ENCODE results near the gene TRIM8.

The TRIM8 gene

DNA sequence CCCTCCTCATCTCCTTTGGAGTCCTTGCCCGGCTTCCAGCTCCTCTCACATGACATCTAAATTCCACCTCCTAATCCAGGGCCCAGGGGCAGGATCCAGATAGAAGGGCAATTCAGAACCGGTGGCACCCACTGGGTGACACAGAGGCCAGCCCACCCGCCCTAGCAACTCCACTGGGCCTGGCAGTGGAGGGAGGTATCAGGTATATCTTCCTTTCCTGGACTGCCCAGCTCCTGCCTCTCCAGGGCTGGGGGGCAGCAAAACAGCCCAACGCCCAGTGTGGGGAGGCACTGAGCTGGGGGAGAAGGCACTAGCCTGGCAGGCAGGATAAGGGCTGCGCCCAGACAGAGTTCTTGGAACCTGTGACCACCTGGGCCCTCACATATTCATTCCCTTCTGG lies 10.4 kb upstream of the TRIM8 start:
- DNase-seq, result no peak

DNA sequence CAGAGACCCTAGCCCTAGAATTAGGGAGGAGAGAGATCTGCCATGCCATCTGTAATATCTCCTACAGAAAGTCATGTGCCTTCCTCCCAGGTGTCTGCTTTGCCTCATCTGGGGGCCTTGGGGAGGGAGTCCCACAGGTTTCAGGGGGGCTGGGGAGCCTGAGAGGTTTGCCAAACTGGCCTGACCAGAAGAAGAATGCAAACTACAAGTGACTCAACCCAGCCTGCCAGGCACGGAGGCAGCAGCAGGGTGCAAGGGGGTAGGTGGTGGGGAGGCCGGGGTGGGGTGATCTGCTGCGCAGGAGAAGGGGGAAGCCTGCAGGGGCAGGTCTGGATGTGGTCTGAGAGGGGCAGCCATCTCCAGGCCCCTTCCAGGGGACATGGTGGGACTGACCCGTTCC lies 9.6 kb upstream of the TRIM8 start:
- no peak for DNase-seq

DNA sequence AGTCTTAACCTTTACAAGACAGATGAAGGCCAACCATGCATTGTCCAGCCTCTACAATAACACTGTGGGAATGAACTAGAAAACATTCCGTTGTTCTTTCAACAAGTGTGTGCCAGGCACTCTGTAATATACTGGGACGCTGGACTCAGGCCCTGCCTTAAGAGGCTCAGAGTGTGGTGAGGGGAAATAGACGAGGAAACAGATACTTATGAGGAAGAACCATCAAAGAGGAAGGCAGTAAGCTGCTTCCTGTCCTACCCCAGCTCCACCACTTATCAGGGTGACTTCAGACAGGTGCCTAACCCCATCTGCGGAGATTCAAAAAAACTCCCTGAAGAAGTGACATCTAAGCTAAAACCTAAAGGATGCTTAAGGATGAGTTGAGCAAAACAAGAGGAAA lies 8.9 kb upstream of the TRIM8 start:
- no peak for DNase-seq

DNA sequence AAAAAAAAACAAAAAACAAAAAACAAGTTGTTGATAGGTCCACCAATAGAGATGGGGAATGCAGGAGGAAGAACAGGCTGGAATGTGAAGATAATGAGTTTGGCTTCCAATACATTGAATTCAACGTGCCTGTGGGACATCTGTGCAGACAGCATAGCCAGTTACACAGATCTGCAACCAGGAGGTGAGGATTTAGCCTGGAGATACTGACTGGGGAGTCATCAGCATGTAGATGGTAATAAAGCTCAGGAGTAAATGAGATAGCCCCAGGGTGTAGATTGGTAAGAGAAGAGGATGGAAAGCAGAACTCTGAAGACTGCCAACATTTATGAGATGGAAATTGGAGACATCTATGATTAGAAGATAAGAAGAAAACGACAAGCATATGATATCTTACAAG lies 4.7 kb upstream of the TRIM8 start:
- DNase-seq, result no peak

DNA sequence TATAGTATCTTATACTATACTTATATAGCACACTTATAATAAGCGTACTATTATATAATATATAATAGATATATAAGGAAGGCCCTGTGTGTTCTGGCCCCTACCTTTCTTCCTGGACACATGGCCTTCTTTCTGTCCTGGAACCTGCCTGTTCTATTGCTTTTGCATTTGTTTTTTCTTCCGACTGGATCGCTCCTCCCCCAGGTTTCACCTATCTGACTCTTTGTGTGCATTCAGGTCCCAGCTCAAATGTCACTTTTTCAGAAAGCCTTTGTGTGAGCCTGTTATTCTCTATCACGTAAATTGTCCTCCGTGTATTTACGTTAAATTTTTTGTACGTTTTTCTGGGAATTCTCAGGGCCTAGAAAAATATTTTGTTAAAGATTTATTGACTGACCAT lies 2.9 kb upstream of the TRIM8 start:
- no peak for DNase-seq

DNA sequence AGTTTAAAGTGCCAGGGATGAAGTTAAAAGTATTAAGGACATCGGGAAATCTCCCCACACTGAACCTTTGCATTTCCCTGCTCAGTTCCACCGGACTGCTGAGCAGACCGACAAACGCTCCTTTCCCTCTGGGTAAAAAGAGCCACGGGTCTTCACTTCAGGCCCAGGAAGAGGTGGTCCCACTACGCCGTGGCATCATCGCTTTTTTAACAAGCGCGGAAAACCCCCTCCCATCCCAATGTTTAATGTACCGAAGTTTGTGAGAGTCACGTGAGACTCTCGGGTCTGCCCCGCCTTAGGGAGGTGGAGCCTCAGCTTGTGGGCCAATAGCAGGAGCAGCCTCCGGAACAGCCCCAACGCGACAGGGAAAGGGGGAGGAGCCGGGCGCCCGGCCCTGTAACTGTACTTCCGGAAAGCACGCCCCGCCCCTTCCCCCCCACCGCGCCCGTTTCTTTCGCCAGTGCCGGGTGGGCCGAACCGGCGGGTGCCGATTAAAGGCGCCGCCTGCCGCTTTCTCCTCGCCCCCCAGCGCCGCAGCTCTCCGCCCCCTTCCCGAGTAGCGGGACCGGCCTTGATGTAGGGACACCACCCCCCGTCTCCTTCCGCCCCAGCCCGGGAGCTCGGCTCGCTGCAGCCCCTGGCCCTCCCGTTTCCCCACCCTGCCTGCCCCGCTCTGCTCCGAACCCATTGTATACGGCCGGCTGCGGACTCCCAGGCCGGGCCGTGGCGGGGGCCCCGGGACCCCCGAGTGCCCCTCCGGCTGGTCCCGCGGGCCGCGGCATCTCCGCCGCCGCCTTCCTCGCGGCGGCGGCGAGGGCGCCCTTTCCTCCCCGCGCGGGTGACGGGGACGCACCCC lies 2.2 kb upstream of the TRIM8 start:
- DNase-seq, result peak; percentile 92 to 96 (median 94)

DNA sequence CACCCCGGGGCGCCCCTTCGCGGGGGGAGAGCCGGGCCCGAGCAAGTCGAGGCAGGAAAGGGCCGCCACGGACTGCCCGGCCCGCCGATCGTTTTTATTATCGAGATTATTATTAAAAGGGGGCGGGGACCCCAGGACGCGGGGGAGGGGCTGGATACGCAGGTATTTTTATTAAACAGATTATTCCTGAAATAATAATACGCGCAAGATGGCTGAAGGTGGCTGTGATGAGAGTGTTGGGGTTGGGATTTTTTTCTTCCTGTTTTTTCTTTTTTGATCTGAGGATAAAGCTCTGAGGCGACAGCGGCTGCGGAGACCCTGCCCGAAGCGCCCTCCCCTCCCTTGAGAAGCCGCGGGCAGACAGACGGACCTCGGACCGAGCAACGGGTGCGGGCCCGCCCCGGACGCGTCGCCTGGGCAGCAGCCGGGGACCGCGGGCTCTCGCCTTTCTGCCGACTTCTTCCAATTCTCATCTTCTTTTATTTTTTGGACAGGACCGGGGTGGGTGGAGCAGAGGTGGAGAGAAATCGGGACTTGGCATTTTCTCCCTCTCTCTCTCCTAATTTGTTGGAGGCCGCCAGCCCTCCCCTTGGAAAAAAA lies 1.4 kb upstream of the TRIM8 start:
- DNase-seq, result peak in 1 of 4 experiments; percentile 51

DNA sequence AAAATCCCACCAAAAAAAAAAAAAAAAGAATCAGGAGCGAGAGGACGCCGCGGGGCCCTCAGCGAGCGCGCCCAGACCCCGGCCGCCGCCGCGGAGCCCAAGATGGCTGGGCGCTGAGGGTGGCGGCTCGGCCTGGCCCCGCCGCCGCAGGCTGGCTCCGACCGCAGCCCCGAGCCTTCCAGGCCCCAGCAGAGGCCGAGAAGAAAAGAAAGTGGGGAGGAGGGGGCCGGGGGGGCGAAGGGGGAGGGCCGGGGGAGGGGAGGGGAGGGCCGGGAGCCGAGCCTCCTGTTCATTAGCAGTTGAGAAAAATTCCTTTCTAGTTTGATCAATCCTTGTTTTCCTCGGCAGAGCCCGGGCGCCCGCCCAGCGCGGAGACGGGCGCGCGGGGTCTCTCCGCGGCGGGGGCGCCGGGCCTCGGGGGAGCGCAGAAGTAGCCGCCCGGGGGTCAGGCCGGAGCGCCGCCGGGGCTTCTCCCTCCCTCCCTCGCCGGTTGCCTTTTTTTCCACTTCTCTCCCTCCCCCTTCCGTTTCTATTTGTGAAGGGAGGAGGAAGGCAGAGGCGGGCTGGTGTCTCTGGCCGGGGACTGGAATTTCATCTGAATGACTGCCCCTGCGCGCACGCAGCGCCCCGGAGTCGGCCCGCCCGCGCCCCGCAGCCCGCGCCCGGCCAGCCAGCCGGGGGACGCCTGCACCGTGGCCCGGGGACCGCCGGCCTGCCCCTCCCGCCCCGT lies 778 bp upstream of the TRIM8 start:
- peak in 1 of 4 experiments; percentile 37 for DNase-seq

DNA sequence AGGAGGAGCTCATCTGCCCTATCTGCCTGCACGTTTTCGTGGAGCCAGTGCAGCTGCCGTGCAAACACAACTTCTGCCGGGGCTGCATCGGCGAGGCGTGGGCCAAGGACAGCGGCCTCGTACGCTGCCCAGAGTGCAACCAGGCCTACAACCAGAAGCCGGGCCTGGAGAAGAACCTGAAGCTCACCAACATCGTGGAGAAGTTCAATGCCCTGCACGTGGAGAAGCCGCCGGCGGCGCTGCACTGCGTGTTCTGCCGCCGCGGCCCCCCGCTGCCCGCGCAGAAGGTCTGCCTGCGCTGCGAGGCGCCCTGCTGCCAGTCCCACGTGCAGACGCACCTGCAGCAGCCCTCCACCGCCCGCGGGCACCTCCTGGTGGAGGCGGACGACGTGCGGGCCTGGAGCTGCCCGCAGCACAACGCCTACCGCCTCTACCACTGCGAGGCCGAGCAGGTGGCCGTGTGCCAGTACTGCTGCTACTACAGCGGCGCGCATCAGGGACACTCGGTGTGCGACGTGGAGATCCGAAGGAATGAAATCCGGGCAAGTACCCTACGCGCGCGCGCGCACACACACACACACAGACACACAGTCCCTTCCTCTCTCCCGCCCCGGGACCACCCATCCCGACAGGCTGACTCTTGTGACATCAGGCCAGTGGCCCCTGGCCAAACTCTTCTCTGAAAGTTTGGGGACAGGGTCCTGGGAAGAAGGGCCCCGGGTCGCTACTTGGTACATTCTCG lies 538 bp downstream of the TRIM8 start:
- DNase-seq, result peak; percentile 48 to 77 (median 64)

DNA sequence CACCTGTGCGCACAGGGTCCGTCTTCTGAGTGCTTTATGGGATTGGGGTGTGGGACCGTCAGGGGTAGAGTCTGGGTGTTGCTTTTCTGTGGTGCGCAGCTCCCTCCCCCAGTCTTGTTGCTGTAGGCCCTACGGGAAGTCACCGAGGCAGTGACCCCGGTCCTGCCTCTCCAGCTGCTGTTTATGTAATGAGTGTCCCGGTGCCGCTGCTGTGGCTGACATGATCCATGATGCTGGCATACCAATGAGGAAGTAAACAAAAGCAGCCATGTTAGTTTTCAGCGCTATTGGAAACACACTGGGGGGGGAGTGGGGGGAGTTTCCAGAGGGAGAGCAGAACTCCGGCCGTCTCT lies 1.1 kb downstream of the TRIM8 start:
- DNase-seq, result no peak

DNA sequence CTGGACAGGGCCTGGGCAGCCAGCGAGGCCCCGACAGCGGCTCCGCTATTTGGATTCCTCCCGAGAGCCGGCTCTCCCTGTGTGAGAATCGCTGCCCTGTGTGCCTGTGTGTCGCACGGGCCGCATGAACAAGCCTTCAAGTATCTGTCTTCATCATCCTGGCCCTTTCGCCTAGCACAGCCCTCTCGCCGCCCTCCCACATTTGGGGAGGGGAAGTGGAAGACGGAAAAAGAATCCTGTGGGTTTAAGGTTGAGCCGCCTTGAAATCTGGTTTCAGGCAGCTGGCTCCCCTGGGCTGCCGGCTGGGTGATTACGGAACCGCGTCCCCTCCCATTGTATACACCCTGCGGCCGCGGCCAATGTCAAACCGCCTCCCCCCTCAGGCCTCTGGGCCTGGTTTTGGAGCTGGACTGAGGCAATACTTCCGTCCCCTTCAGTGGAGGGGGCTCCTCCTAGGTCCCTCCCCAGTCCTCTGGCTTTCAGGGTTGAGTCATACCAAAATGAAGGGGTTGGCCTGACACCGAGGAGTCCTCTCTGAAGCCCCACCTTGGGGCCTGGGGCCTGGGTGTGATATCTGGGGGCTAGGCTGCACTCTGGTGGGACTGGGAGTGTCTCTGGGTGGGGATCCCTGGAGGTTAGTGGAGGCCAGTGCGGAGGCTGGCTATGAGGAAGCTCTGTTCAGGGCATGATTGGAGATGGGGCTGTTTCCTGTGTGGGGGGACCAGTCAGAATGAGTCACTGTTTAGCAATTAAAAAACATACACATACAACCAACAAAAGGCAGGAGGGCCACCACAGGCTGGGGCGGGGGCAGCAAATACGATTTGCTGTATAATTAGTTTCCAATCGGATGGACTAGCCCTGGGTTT lies 1.7 kb downstream of the TRIM8 start:
- peak; percentile 38 to 53 (median 48) for DNase-seq

DNA sequence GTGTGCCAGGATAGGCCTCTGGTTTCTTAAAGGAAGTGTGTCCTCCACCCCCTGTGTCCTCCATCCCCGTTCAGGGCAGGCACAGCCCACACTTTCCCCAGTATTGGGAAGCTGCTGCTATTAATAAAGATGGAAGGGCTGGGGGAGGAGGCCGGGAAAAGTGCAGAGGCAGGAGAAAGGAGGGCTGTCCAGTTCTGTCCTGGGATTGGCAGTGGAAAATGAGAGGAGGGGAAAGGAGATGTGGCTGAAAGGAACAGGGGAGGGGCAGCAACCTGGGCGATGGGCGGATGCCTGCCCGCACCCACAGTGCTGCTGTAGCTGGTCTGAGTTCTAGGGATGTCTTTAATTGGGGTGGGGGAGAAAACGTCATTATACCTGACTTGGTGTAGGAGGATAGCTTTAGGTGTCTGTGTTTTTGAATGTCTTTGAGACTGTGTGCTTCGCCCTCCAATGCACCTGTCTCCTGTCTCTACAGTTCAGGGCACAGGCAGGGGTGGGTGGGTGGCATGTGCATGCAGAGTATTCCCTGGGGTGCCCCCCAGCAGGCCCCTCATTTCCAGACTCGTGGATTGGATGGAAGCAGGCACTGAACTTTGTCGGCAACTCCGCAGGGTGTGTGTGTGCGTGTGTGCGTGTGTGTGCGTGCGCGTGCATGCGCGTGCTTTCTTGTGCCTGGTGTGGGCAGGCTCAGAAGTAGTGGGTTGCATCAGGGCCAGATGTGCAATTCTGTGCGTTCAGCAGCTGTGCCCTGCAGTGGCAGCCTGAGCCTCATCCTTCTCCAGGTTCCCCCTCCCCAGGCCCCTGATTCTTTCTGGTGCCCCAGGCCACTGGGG lies 2.5 kb downstream of the TRIM8 start:
- peak in 1 of 4 experiments; percentile 38 for DNase-seq

DNA sequence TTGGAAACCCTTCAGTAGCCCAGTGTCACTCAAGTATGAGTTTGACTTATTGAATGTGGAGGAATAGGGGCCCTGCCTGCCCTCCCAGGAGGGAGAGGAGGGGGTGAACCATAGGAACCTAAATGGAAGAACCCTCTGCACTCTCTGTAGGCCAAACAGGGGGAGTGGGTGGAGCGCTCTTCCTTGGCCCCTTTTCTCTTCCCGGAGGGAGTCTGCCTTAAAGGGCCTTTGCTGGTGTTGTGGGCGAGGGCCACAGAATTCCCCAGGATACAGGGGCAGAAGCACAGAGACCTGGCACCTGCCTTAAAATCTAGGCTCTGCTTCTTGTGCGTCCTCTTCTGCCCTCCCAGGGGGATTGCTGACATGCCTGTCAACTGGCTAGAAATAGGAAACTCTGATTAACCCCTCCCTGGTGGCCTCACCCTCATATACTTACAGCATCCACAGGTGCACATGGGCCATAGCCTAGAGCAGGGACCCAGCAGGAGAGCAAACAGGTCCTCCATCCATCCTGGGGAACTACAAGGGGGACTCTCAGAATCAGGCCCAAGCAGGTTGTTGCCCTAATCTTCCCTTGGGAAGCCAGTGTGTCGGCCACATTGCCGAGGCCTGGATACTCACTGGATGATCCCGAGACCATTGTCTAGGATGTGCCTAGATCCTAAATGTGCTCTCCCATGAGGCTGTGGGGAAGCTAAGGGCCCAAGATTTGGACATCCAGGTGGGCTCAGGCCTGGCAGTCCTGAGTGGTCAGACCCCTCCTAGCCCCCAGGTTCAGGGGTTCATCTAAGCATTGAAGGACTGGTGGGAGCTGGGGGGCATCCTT lies 3.4 kb downstream of the TRIM8 start:
- no peak for DNase-seq

DNA sequence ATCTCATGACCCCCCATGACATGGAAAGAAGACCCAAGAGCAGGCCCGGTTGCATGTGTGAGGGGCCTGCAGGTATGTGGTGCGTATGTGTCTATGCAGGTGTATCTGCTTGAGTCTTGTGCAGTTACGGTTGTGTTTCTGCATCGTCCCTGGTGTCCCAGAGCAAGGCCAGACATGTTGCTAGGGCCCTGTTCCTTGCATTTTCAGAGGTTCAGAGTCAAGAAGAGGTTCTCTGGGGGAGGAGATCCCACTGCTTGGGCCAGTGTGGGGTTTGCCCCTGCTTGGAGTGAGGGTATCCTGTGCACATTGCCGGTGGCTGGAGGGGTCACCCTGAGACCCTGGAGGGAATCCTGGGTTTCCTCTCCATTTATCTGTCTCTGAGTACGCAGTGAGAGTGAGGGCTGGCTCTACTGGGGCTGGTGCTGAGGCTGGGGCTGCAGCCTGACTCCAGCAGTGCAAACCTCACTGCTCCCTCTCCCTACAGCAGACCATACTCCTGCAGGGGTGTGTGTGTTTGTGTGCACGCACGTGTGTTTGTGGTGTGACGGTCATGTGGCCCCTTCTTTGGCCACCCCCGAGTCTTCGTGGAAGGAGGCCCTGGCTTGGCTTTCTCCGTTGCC lies 4.1 kb downstream of the TRIM8 start:
- DNase-seq, result no peak

DNA sequence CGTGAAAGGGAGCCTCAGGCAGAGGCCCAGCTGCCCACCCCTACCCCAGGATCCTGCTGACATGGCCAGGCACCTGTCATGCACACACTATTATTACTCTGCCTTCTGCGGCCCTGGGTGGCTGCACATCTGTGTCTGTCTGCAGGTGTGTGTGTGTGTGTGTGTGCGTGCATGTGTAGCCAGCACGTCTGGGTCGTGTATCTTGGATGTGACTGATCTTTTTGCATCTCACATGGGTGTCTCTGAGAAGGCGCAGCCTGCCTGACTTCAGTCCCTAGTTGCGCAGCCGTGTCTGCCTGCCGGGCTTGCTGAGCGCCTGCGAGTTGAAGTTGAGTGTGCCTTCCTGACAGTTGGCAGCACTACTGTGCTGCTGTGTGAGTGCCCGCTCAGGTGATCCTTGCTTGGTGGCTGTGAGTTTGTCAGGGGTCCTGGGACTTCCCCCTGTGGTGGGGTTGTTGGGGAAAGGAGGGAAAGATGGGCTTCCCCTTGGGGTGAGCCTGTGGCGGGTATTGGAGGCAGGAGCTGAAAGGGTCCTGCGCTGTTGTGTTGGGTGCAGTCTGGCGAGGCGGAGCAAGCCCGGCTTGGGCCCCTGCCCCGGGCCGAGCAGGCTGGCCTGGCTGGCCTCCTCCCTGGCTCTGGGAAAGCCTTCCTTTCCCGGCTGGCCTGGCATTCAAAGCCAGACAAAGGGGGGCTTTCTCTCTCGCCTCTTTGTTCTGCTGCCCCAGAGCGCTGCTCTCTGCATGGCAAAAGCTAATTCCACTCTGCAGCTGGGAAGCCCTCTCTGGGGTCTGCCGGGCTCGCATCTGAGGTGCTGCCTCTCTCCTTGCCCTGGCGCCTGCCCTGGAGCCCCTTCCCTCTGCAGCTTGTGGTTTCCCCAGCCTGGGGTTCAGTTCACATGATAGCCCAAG lies 4.9 kb downstream of the TRIM8 start:
- no peak for DNase-seq

DNA sequence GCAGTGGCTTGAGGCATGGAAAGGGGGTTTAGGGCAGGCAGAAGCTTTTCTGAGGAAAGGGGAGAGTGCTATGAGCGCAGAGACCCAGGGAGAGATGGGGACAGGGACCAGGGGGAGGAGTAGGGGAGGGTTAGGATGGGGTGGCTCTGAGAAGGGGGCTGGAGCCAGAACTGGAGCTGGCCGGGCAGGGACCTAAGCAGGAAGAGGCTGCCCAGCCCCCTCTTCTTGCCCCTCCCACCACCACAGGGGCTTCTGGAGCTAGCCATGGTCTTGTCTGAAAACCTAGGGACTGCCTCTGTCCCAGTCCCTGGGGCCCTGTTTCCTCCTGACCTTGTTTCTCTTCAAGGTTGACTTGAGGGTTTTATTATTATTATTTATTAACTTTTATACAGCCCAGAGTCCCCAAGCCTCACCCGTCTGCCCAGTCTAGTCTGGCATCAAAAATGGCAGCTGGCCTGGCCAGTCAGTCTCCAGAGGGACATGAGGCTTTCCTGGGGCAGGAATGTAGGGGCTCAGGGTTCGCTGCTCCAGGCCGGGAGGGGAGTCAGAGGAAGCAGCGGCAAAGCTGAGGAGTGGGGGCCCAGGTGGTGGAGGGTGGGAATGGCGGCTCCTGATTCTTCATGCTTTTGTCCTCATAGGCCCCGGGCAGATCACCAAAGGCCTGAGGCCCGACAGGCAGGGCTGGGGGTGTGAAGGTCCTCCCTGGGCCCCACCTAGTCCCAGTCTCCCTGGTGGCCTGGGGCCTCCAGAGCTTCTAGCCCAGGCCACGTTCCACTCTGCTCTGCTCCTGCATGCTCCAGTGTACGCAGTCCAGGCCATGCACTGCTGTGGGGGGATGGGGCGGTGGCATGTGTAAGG lies 5.7 kb downstream of the TRIM8 start:
- DNase-seq, result no peak

DNA sequence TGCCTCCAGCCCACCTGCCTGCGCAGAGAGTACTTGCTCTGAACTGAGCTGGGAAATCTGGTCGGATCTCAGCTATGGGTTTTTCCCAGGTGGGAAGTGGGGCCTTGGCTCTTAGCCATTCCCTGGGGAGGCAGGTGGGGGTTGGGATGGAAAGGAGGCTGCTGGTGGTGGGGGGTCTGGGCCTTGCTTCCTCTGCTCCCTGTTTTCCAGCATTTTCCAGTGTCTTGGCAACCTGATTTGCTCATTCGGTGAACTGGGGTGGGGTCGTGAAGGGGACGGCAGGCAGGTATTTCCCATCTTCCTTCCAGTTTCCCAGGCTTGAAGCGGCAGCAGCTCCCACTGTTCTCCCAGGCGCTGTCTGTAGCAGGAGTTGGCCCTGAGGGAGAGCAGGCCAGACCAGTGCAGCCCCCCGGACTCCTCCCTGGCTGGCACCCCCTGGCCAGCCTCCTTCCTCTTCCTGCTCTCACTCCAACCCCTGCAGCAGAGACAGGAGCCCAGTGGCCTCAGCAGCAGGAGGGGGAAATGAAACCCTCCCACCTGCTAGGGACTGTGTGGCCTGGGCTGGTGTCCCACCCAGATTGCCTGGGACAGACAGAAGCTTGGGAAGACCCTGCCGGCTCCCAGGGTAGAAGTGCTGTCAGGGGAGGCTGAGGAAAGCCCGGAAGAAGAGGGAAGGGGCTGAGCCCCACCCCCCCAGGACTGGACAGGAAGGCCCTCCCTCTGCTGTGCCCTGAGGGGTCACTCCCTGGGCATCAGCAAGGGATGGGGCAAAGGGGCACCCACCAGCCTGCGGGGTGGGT lies 6.6 kb downstream of the TRIM8 start:
- DNase-seq, result no peak

Data from activated CD4-positive, CD25-positive, alpha-beta regulatory T cell (primary cell).